Heart left ventricle (tissue), 13 donors: ENCODE measurements around the gene HSPA9.

ENCODE experiments used
- POLR2A ChIP-seq, 2 donors: fragments of 450-650 bp; IDR thresholded peaks; one replicate each; pipeline ENCODE4 v1.6.1; 2017; ENCODE audit warnings: antibody characterized with exemption in 2 of 2, mild to moderate bottlenecking in 2 of 2, moderate library complexity in 2 of 2
- TF ChIP-seq, protein P1 (sequence below), 12 donors: fragments of 200-600 bp; sonication (generic) in 4 of 12; IDR thresholded peaks; one replicate each; pipeline versions ENCODE4 v1.5.0 to v1.8.0; 2018 to 2022; ENCODE audit warnings: antibody characterized with exemption in 12 of 12, mild to moderate bottlenecking in 5 of 12
- donor health status: ischemic (EF 13 %, LVEDD 7.1; RV severe dilation, severe dysfunction).
- donor health status: DM: no; HTN: yes; CAD: no.
- donor health status: DM: no; HTN: no; CAD: no.
- donor health status: ischemic (EF 25% LVEDD 6.9; RV normal size, moderate dysfunction).
- donor health status: ischemic (EF 25% LVEDD 5.7; RV mildly dilated, moderate dysfunction).
- donor health status: ischemic (EF 35%, LVEDD 5.7; RV mildly dilated, moderate dysfunction).
- donor health status: nonischemic (EF 11% LVEDD 7.7; RV severe dilation, severe dysfunction).
- donor health status: DM: yes; HTN: yes; CAD: no.
- donor health status: PGD.
- donor health status: ischemic (EF 29% LVEDD 5.4; RV normal size, mild dysfunction).
- donor health status: nonischemic (EF 23%, LVEDD 6.1; RV moderate dilation, normal function).

DNA sequence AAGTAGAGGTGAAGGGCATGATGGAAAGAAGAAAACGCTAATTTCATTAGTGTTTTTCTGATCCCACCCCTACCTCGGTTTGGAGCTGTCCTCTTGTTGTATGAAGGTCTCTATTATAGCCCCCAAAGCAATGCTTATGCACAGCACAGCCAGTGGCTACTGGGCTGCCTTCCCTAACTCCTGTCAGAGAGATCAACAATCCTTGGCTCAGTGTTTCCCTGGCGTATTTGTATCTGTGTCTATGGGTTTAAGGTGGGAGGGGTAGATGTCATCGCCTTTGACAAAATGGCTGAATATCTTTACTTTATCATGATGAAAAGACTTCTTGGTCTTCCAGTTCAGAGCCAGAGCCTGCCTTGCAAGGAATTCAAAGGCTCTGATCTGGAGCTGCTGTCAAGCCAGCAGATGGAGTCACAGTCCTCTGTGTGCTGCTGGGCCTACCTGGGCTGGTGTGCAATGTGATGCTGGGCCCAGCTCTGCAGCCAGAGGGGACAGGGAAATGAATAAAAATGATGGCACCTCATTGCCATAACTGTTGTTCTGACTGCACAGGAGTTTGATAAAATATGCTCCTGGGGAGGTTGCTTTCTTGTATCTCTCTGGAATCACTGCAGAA, 20.1 kb upstream of the HSPA9 start:
- TF ChIP-seq, protein P1, sequence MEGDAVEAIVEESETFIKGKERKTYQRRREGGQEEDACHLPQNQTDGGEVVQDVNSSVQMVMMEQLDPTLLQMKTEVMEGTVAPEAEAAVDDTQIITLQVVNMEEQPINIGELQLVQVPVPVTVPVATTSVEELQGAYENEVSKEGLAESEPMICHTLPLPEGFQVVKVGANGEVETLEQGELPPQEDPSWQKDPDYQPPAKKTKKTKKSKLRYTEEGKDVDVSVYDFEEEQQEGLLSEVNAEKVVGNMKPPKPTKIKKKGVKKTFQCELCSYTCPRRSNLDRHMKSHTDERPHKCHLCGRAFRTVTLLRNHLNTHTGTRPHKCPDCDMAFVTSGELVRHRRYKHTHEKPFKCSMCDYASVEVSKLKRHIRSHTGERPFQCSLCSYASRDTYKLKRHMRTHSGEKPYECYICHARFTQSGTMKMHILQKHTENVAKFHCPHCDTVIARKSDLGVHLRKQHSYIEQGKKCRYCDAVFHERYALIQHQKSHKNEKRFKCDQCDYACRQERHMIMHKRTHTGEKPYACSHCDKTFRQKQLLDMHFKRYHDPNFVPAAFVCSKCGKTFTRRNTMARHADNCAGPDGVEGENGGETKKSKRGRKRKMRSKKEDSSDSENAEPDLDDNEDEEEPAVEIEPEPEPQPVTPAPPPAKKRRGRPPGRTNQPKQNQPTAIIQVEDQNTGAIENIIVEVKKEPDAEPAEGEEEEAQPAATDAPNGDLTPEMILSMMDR (IDR thresholded peaks at IDR 0.05): peak in 3 of 12 donors; percentile 10 to 37 (median 19)
- TF ChIP-seq POLR2A (IDR thresholded peaks at IDR 0.05): no peak
